Testis (tissue), 3 donors: ENCODE data around the gene OSBPL8. TPM values are rescaled to one million over a fixed set of nuclear protein-coding genes. Genes with fewer than 3 reads are reported as not detected.

ENCODE experiments used
- DNase-seq: peaks from one replicate; pipeline ENCODE4 v3.0.0-alpha.2; 2019
- H3K27ac ChIP-seq, 2 donors: fragments of 200-600 bp; sonication (generic); one replicate each; pipeline ENCODE4 v1.5.1; 2019
- H3K27me3 ChIP-seq: fragments of 200-600 bp; sonication (generic); one replicate; pipeline ENCODE4 v1.5.1; 2019
- H3K36me3 ChIP-seq: fragments of 200-600 bp; sonication (generic); one replicate; pipeline ENCODE4 v1.5.1; 2017; ENCODE audit warnings: low read depth; ENCODE audit errors: missing control alignments
- H3K4me1 ChIP-seq: fragments of 200-600 bp; sonication (generic); one replicate; pipeline ENCODE4 v1.5.1; 2019
- H3K4me3 ChIP-seq, 2 donors: fragments of 200-600 bp; sonication (generic); one replicate each; pipeline ENCODE4 v1.5.1; 2017 to 2019
- H3K9me3 ChIP-seq: fragments of 200-600 bp; sonication (generic); one replicate; pipeline ENCODE4 v1.5.1; 2017
- CTCF ChIP-seq, 3 experiments: fragments of 450-650 bp in 2 of 3; fragments of 200-600 bp in 1 of 3; sonication (generic) in 1 of 3; IDR thresholded peaks; one replicate each; pipeline ENCODE4 v1.5.1; 2016 to 2019; ENCODE audit warnings: antibody characterized with exemption in 3 of 3, mild to moderate bottlenecking in 2 of 3, moderate library complexity in 1 of 3
- POLR2A ChIP-seq: fragments of 450-650 bp; IDR thresholded peaks from one replicate; pipeline ENCODE4 v1.6.1; 2017; ENCODE audit warnings: antibody characterized with exemption, mild to moderate bottlenecking, moderate library complexity
- WGBS, 2 donors: methylation state at CpG; one replicate each; pipeline ENCODE4 v1.1.5; 2018; 5-methylcytosine and 5-hydroxymethylcytosine counted together
- intact Hi-C: fragments of 100-400 bp; cut with DNase I; formaldehyde crosslinking; loops from one replicate; pipeline ENCODE4 v1.15.1; 2023; ENCODE audit warnings: low total_unique reads
- polyA plus RNA-seq: library from polyadenylated mRNA; stranded (reverse); fragments of 350-450 nt; fragmentation: Illumina TruSeq; extraction: RNeasy Lipid Tissue Mini Kit (QIAGEN cat#74804); gene quantifications from one replicate; pipeline ENCODE4 v1.2.3, GENCODE V29; 2014; ENCODE audit warnings: low read depth, low replicate concordance; ENCODE audit not compliant: insufficient read depth
- total RNA-seq, 2 donors: library from RNA; depleted of rRNA; stranded (reverse); fragments of >200 nt; gene quantifications; one replicate each; pipeline ENCODE4 v1.2.3, GENCODE V29; 2016

Gene OSBPL8
- total and polyA plus RNA-seq, 3 donors from 2014 or later, result 19.1 to 77.5 (median 64.3) TPM

DNA sequence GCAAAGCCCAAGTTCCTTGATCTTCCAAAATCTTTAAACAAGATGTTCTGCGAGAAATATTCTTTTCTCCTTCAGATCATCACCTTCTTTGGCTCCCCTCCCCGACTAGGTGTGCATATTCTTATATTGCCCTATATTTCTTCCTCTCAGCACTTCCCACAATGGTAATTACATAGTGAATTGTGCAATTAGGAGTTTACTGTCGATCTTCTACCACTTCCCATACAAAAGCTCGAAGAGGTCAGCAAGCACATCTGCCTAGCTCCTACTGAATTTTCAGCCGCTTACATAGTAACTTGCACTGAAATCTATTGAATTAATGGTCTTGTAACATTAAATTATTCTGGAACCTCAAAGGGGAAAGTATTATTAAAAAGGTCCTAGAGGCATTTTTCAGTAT lies 16.7 kb downstream of the OSBPL8 start:
- H3K36me3 ChIP-seq, result no peaks in the 10 kb centered on the region
- no peak for TF ChIP-seq CTCF (IDR thresholded peaks at IDR 0.05)
- no peak for TF ChIP-seq POLR2A
- no peak for DNase-seq
- no peaks in the 10 kb centered on the region for H3K9me3 ChIP-seq
- H3K4me1 ChIP-seq, result no peaks in the 10 kb centered on the region
- intact Hi-C loops, result no loop called here
- no peaks in the 10 kb centered on the region for H3K27me3 ChIP-seq
- WGBS, 2 donors, result 75 to 87% methylated on average over 5 of the region's 5 CpGs
- H3K27ac ChIP-seq, result no peak overlapping the region
- H3K4me3 ChIP-seq, result no peak overlapping the region

DNA sequence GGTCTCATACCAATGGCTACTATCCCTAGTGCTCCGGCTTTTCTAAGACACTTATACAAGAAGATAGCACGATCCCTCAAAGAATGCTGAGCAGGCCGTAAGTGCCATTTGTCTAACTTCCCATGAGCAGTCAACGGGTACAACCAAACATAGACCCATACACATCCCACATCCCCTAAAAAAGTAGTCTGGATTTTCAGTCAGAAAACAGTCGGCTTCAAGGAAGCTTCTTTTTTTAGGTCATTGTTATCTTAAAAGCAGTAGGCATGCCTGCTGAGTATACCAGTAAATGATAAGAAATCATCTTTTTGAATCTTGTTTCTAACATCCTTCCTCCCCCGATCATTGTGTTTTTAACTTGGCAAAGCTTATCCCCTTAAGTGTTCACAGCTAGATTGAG lies 19.8 kb downstream of the OSBPL8 start:
- Histone ChIP-seq H3K36me3 (no peaks in the 10 kb centered on the region), H3K27me3 (no peaks in the 10 kb centered on the region), H3K27ac (no peak overlapping the region), H3K9me3 (no peaks in the 10 kb centered on the region), H3K4me1 (no peaks in the 10 kb centered on the region), H3K4me3 (no peak overlapping the region)
- intact Hi-C loops, result no loop called here
- no peak for TF ChIP-seq POLR2A
- no peak for TF ChIP-seq CTCF (IDR thresholded peaks at IDR 0.05)
- 82 to 87% methylated on average over 6 of the region's 6 CpGs for WGBS, 2 donors
- DNase-seq, result no peak

DNA sequence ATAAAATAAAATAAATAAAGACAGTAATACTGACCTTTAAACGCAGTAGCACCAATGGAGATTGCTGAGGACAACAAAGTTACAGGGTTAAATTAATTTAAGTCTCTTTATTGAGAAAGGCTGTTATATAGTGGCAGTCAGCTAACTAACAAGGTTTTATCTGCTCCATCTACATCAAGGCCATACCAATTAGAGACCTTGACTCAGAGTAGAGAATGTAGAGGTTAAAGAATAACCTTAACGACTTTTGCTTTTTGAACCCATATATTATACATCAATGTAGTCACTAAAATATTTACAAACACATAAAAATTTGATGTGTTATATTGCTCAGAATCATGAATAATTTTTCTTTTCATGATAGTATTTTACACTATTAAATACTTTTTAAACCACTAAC lies 21.6 kb downstream of the OSBPL8 start:
- Histone ChIP-seq H3K9me3 (no peaks in the 10 kb centered on the region), H3K4me3 (no peak overlapping the region), H3K4me1 (no peaks in the 10 kb centered on the region), H3K27ac (no peak overlapping the region), H3K36me3 (no peaks in the 10 kb centered on the region), H3K27me3 (no peaks in the 10 kb centered on the region)
- WGBS, 2 donors, result 82 to 87% methylated on average over 2 of the region's 2 CpGs
- intact Hi-C loops, result no loop called here
- DNase-seq, result no peak
- TF ChIP-seq CTCF (IDR thresholded peaks at IDR 0.05) (no peak), POLR2A (no peak)

DNA sequence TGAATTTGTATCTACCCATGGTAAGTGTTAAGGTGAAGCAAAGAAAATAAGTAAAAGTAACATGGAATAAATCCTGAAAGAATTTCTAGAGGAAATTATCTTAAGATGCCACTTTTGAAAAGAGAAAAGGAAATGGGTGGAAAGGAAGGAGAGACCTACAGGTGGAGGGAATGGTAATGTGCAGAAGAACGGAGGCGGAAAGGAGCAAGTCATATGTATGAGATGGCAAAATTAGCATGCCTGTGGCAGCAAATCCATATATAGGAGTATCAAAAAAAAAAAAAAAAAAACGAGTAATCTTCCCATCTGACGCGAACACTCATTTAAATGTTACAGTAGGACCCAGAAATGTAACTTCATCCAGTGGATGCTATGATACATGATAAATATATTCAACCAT lies 23.0 kb downstream of the OSBPL8 start:
- Histone ChIP-seq H3K4me1 (no peaks in the 10 kb centered on the region), H3K27ac (no peak overlapping the region), H3K9me3 (no peaks in the 10 kb centered on the region), H3K27me3 (no peaks in the 10 kb centered on the region), H3K36me3 (no peaks in the 10 kb centered on the region), H3K4me3 (no peak overlapping the region)
- WGBS, 2 donors, result 82 to 86% methylated on average over 5 of the region's 5 CpGs
- intact Hi-C loops, result no loop called here
- no peak for DNase-seq
- no peak for TF ChIP-seq POLR2A
- TF ChIP-seq CTCF (IDR thresholded peaks at IDR 0.05), result no peak

DNA sequence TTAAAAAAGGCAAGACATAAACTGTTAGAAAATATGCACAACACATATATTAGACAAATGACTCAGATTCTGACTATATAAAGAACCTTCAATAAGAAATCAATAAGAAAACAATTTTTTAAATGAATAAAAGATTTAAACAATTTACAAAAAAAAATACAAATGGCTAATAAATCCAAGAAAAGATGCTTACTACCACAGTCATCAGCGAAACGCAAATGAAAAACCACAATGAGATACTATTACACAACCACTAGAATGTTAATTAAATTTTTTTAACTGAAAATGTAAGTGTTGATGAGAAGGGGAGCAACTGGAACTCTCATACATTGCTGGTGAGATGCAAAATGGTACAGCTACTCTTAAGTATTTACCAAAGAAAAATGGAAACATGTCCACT lies 24.4 kb downstream of the OSBPL8 start:
- DNase-seq, result no peak
- no peaks in the 10 kb centered on the region for H3K27me3 ChIP-seq
- no peaks in the 10 kb centered on the region for H3K9me3 ChIP-seq
- WGBS, 2 donors, result 97 to 100% methylated on average over 2 of the region's 2 CpGs
- H3K4me3 ChIP-seq, result no peak overlapping the region
- intact Hi-C loops, result no loop called here
- TF ChIP-seq POLR2A (no peak), CTCF (IDR thresholded peaks at IDR 0.05) (no peak)
- no peaks in the 10 kb centered on the region for H3K4me1 ChIP-seq
- no peaks in the 10 kb centered on the region for H3K36me3 ChIP-seq
- H3K27ac ChIP-seq, result no peak overlapping the region
